Esophagus muscularis mucosa (tissue), 4 donors: ENCODE results near the gene SP100. TPM values are rescaled to one million over a fixed set of nuclear protein-coding genes. Genes with fewer than 3 reads are reported as not detected.
"Not testable (repeated sequence)": the region's sequence is repeated elsewhere in the genome, so short reads cannot be mapped to it uniquely, and the experiment has no call there.

Experiments used
- DNase-seq: peaks from one replicate; pipeline ENCODE4 v3.0.0-alpha.2; 2017; ENCODE audit errors: extremely low spot score
- H3K27ac ChIP-seq, 4 donors: fragments of 200-600 bp; sonication (generic); replicated peaks in 1 of 4; 1 replicate in 3 of 4; 2 replicates in 1 of 4; pipeline ENCODE4 v1.5.1; 2016 to 2019; ENCODE audit warnings: mild to moderate bottlenecking in 1 of 4
- H3K27me3 ChIP-seq, 4 donors: fragments of 200-600 bp; sonication (generic); one replicate each; pipeline versions ENCODE4 v1.5.1 to v1.6.0; 2016 to 2019
- H3K36me3 ChIP-seq, 4 donors: fragments of 200-600 bp; sonication (generic); one replicate each; pipeline ENCODE4 v1.5.1; 2016 to 2019
- H3K4me1 ChIP-seq, 4 donors: fragments of 200-600 bp; sonication (generic); one replicate each; pipeline ENCODE4 v1.5.1; 2016 to 2019
- H3K4me3 ChIP-seq, 4 donors: fragments of 200-600 bp; sonication (generic); 1 replicate in 2 of 4; 2 replicates in 2 of 4; pipeline ENCODE4 v1.5.1; 2016 to 2019; ENCODE audit warnings: mild to moderate bottlenecking in 4 of 4, moderate library complexity in 1 of 4
- H3K9me3 ChIP-seq, 4 donors: fragments of 200-600 bp; sonication (generic); 1 replicate in 3 of 4; 2 replicates in 1 of 4; pipeline ENCODE4 v1.5.1; 2016 to 2019
- CTCF ChIP-seq, 3 experiments: fragments of 200-600 bp in 2 of 3; fragments of 450-650 bp in 1 of 3; sonication (generic) in 2 of 3; IDR thresholded peaks; one replicate each; pipeline ENCODE4 v1.5.1; 2017 to 2019; ENCODE audit warnings: antibody characterized with exemption in 3 of 3, mild to moderate bottlenecking in 2 of 3, moderate library complexity in 1 of 3
- EP300 ChIP-seq: sonication (generic); formaldehyde crosslinking; IDR thresholded peaks from one replicate; pipeline ENCODE4 v1.6.1; 2017; ENCODE audit warnings: antibody characterized with exemption
- POLR2A ChIP-seq: fragments of 450-650 bp; IDR thresholded peaks from one replicate; pipeline ENCODE4 v1.6.1; 2017; ENCODE audit warnings: antibody characterized with exemption, moderate library complexity, mild to moderate bottlenecking, low read depth
- POLR2AphosphoS5 ChIP-seq, 2 donors: sonication (generic); formaldehyde crosslinking; IDR thresholded peaks; one replicate each; pipeline ENCODE4 v1.6.1; 2017; ENCODE audit warnings: antibody characterized with exemption in 2 of 2
- WGBS: methylation state at CpG from one replicate; pipeline ENCODE4 v1.1.5; 2018; 5-methylcytosine and 5-hydroxymethylcytosine counted together
- intact Hi-C: fragments of 100-400 bp; cut with DNase I; formaldehyde crosslinking; loops from one replicate; pipeline ENCODE4 v1.15.1; 2023
- total RNA-seq, 4 donors: library from RNA; depleted of rRNA; stranded (reverse); fragments of >200 nt; gene quantifications; one replicate each; pipeline versions ENCODE4 v1.1.0 to v1.2.1, GENCODE V29; 2016

SP100 gene
- total RNA-seq, 4 donors from 2014 or later = 83.8 to 95.5 (median 92.1) TPM

DNA sequence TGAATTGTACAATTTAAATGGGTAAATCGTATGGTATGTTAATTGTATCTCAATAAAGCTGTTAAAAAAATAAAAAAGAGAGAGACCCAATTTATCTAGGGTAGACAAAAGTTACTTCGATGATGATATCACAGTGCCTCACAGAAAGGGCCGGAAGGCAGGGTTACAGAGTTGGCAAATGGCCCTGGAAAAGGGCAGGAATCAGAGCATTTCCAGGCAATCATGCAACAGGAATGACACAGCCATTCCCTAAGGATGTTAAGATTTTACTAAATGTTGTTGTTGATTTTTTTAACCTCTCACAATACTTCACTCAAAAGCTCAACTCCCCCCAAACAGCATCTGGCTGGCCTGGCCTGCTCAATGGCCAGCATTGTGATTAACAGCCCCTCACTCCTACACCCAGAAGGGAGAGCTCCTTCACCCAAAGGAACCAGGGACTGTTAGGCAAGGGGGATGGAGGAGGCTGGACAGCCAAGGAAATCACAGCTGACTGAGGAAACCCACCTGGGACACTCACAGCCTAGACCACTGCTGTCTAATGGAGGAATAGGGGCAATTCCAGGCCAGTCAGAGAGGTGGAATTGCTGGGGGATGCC is 7.7 kb upstream of the SP100 start:
- Histone ChIP-seq H3K4me1 (peaks cover 35 to 39% (median 39%) of the 10 kb centered on the region in 4 donors), H3K9me3 (no peaks in the 10 kb centered on the region), H3K4me3 (no peak overlapping the region), H3K27ac (peak overlapping the region; percentile 33 to 69 (median 62)), H3K27me3 (no peaks in the 10 kb centered on the region), H3K36me3 (peaks cover 0 to 12% (median 7%) of the 10 kb centered on the region in 4 donors)
- 62% methylated on average over 3 of the region's 3 CpGs for WGBS
- intact Hi-C loops = no loop called here
- peak; percentile 90 for DNase-seq
- TF ChIP-seq CTCF (IDR thresholded peaks at IDR 0.05) (no peak), POLR2A (no peak), POLR2AphosphoS5 (IDR thresholded peaks at IDR 0.05) (peak; percentile 33 to 50)

DNA sequence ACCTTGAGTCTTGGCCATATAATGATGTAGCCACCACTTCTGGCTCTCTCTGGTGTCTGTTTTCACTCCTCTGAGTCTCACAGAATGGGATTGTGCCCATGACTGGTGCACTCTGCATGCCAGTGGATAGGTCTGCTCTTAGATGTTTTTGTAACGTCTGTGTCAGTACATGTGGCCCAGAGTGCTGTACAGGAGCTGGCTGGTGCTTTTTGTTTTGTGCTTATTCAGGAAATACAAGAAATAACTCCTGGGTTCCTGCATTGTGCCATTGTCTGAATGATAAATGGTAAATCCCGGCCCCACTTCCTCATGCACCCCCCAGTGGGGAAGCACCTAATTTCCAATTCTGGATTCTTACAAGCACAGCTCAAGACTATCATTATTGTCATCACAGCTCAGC is 6.7 kb upstream of the SP100 start:
- peak; percentile 85 for DNase-seq
- 48% methylated on average over 2 of the region's 2 CpGs for WGBS
- H3K27me3 ChIP-seq, intact Hi-C loops, H3K36me3 ChIP-seq, H3K4me3 ChIP-seq, H3K9me3 ChIP-seq: not testable (repeated sequence)
- Histone ChIP-seq H3K4me1 (peaks cover 35 to 41% (median 39%) of the 10 kb centered on the region in 4 donors), H3K27ac (peak overlapping the region; percentile 33 to 69 (median 62))
- peak in 1 of 2 donors; percentile 23 for TF ChIP-seq POLR2AphosphoS5 (IDR thresholded peaks at IDR 0.05)

DNA sequence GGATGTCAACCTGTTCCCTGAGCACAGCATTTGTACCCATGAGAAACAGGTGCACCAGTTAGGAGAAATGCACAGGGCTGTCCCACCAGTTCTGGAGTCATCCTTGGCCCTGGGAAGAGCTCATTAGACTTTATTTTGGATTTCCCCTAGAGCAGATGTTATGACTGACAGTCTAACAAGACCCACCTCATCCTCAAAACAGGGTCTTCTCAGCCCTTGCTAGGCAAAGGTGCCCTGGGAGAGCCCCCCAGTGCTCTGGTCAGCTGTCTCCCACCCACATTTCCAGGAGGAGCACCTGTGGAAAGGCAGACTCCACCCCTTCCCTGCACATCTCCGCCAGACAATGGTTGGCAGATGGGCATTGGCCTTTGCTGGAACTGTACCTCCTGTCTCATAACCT is 5.7 kb upstream of the SP100 start:
- TF ChIP-seq EP300 (no peak), CTCF (IDR thresholded peaks at IDR 0.05) (no peak), POLR2AphosphoS5 (IDR thresholded peaks at IDR 0.05) (no peak), POLR2A (no peak)
- Histone ChIP-seq H3K36me3 (no peaks in the 10 kb centered on the region), H3K4me3 (no peak overlapping the region), H3K27me3 (no peaks in the 10 kb centered on the region), H3K27ac (no peak overlapping the region), H3K4me1 (peaks cover 39 to 49% (median 41%) of the 10 kb centered on the region in 4 donors), H3K9me3 (no peaks in the 10 kb centered on the region)
- 100% methylated on average over 1 of the region's 1 CpG for WGBS
- intact Hi-C loops = loop anchor here (10.0 kb wide), 2 partner anchors 185 to 385 kb away; partner anchors contain the start of gene SP140
- peak; percentile 72 for DNase-seq

DNA sequence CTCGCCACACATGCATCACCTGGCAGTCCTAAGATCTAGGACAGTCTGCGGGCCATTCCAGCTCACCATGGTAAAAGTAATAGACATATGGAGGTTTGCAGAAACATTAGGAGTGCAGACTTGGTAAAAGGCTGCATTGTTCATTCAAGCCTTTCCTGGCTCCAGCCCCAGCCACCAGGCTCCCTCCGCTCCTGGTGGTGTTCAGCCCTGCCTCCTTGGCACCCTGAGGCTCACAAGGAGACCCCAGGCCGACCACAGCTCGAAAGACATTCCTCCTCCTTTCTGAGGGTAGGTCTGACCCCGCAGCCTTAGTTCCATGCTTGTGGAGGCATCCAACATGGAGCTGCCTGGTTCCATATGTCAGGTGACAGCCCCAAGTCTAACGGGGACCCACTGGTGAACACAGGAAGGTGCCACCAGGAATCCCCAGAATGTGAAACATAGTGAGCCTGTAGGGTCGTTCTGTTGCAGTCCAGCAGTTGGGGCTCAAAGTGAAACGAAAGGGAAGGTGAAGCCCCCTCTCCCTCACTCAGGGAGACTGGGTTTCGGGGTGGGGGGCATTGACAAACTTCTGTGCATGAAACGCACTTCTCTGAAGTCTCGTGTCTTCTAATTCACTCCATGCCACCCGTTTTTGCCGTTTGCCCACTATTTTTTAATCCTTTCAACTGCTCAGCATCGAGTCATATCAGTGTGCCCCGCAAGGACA is 5.0 kb upstream of the SP100 start:
- DNase-seq = peak; percentile 87
- intact Hi-C loops = loop anchor here (10.0 kb wide), 2 partner anchors 186 to 384 kb away; partner anchors contain the start of gene SP140
- Histone ChIP-seq H3K4me3 (peak overlapping the region; percentile 64 to 81 (median 70)), H3K27ac (peak overlapping the region; percentile 83 to 92 (median 92)), H3K4me1 (peaks cover 46 to 56% (median 47%) of the 10 kb centered on the region in 4 donors), H3K27me3 (no peaks in the 10 kb centered on the region), H3K36me3 (no peaks in the 10 kb centered on the region), H3K9me3 (no peaks in the 10 kb centered on the region)
- no peak for TF ChIP-seq CTCF (IDR thresholded peaks at IDR 0.05)
- TF ChIP-seq POLR2AphosphoS5 (IDR thresholded peaks at IDR 0.05) = no peak
- TF ChIP-seq EP300 = no peak
- TF ChIP-seq POLR2A = no peak
- 31% methylated on average over 11 of the region's 16 CpGs for WGBS
